SU-DHL-6 (cell line): ENCODE measurements around the gene SLC1A3.
"Not testable (repeated sequence)": the region's sequence is repeated elsewhere in the genome, so short reads cannot be mapped to it uniquely, and the experiment has no call there.

Source experiments
- H2AFZ ChIP-seq: fragments of 200-600 bp; sonication (generic); 2 replicates; pipeline ENCODE4 v1.6.1; 2014; ENCODE audit warnings: low read depth, mild to moderate bottlenecking, moderate library complexity, mixed read lengths, antibody characterized with exemption, low read length; ENCODE audit not compliant: severe bottlenecking
- H3F3A ChIP-seq: fragments of 200-600 bp; shearing (Covaris generic); 2 replicates; pipeline ENCODE4 v1.6.0; 2016; ENCODE audit warnings: antibody characterized with exemption, mild to moderate bottlenecking; ENCODE audit not compliant: insufficient read depth
- H3K27ac ChIP-seq: fragments of 200-600 bp; sonication (generic); 2 replicates; pipeline ENCODE4 v1.5.1; 2016; ENCODE audit warnings: low read depth, mild to moderate bottlenecking, low read length, moderate library complexity, mixed read lengths
- H3K27me3 ChIP-seq: fragments of 200-600 bp; sonication (generic), shearing (Covaris generic); 2 replicates; pipeline ENCODE4 v1.6.0; 2014; ENCODE audit warnings: mild to moderate bottlenecking, low read length
- H3K36me3 ChIP-seq: fragments of 200-600 bp; sonication (generic); 2 replicates; pipeline ENCODE4 v1.6.1; 2014; ENCODE audit warnings: mild to moderate bottlenecking, low read length, mixed read lengths
- H3K4me2 ChIP-seq: fragments of 300-600, 200-600 bp; shearing (Covaris generic), sonication (generic); 2 replicates; pipeline ENCODE4 v1.6.0; 2014; ENCODE audit warnings: low read length, low read depth, mild to moderate bottlenecking; ENCODE audit not compliant: poor library complexity, severe bottlenecking
- H3K4me3 ChIP-seq: fragments of 200-600 bp; sonication (generic); 2 replicates; pipeline ENCODE4 v1.5.1; 2014; ENCODE audit warnings: antibody characterized with exemption, low read length, mild to moderate bottlenecking, mixed read lengths; ENCODE audit not compliant: insufficient read depth, poor library complexity, severe bottlenecking
- H3K79me2 ChIP-seq: fragments of 200-600 bp; sonication (generic); 2 replicates; pipeline ENCODE4 v1.6.1; 2014; ENCODE audit warnings: mild to moderate bottlenecking, low read length, moderate library complexity; ENCODE audit not compliant: insufficient read depth
- H3K9ac ChIP-seq: fragments of 200-600 bp; sonication (generic); 2 replicates; pipeline ENCODE4 v1.7.0; 2014; ENCODE audit warnings: mild to moderate bottlenecking, low read length
- H3K9me2 ChIP-seq: fragments of 200-600 bp; sonication (generic); replicated peaks from 2 replicates; pipeline ENCODE4 v1.6.1; 2014; ENCODE audit warnings: low read length; ENCODE audit not compliant: insufficient read depth
- H3K9me3 ChIP-seq: fragments of 200-600 bp; sonication (generic); 2 replicates; pipeline ENCODE4 v1.6.1; 2014; ENCODE audit warnings: low read length, mixed read lengths; ENCODE audit not compliant: insufficient read depth
- H4K20me1 ChIP-seq: fragments of 200-600 bp; sonication (generic); 2 replicates; pipeline ENCODE4 v1.6.1; 2014; ENCODE audit warnings: low read depth, mild to moderate bottlenecking, antibody characterized with exemption, low read length, moderate library complexity, mixed read lengths
- CTCF ChIP-seq: fragments of 200-600 bp; sonication (generic); IDR thresholded peaks from one replicate; pipeline ENCODE4 v1.5.1; 2017; ENCODE audit warnings: antibody characterized with exemption, mild to moderate bottlenecking, low read length, moderate library complexity; ENCODE audit not compliant: insufficient read depth, poor library complexity, severe bottlenecking
- EZH2phosphoT487 ChIP-seq: fragments of 200-600 bp; sonication (generic), shearing (Covaris generic); conservative IDR thresholded peaks from 2 replicates; pipeline ENCODE4 v1.6.1; 2018; ENCODE audit warnings: mild to moderate bottlenecking, antibody characterized with exemption, low read length, moderate library complexity, mixed read lengths

The SLC1A3 gene

GRCh38 chr5:36573438-36573837 lies 33.0 kb upstream of the SLC1A3 start:
- no peak overlapping the region for H3K27ac ChIP-seq
- no peaks in the 10 kb centered on the region for H3F3A ChIP-seq
- H2AFZ ChIP-seq, result no peak overlapping the region
- no peaks in the 10 kb centered on the region for H4K20me1 ChIP-seq
- no peaks in the 10 kb centered on the region for H3K27me3 ChIP-seq
- H3K4me2 ChIP-seq, result no peak overlapping the region
- H3K36me3 ChIP-seq, result no peaks in the 10 kb centered on the region
- H3K9me3 ChIP-seq, result no peaks in the 10 kb centered on the region
- no peak overlapping the region for H3K4me3 ChIP-seq
- no peaks in the 10 kb centered on the region for H3K79me2 ChIP-seq
- no peak overlapping the region for H3K9ac ChIP-seq
- no peaks in the 10 kb centered on the region for H3K9me2 ChIP-seq
- TF ChIP-seq CTCF (no peak), EZH2phosphoT487 (no peak)

- no peak overlapping the region for H3K9ac ChIP-seq
- no peaks in the 10 kb centered on the region for H3K27me3 ChIP-seq
- H2AFZ ChIP-seq, result no peak overlapping the region
- no peak overlapping the region for H3K27ac ChIP-seq
- no peak overlapping the region for H3K4me2 ChIP-seq
- no peaks in the 10 kb centered on the region for H3K9me2 ChIP-seq
- H3K79me2 ChIP-seq, result no peaks in the 10 kb centered on the region
- H3K9me3 ChIP-seq, result no peaks in the 10 kb centered on the region
- H3K36me3 ChIP-seq, result no peaks in the 10 kb centered on the region
- H3K4me3 ChIP-seq, result no peak overlapping the region
- no peaks in the 10 kb centered on the region for H3F3A ChIP-seq
- TF ChIP-seq EZH2phosphoT487, result no peak
- no peak for TF ChIP-seq CTCF
- H4K20me1 ChIP-seq, result no peaks in the 10 kb centered on the region
These were observed 31.0 kb upstream of the SLC1A3 start for GRCh38 chr5:36575361-36575781.

DNA sequence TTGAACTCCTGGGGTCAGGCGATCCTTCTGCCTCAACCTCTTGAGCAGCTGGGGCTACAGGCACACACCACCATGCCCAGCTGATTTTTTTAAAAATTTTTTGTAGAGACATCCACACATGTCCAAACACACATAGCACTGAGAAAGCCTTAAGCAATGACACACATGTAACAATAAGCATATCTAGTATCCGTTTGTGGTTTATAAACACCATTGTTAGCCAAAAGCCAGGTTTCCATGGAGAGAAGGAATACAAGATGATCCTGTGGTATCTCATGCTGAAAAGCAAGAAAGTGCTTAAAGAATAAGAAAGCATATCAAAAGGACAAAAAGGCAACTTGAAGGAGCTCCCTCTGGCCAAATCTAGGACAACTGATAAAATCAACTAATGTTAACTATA lies 29.7 kb upstream of the SLC1A3 start:
- TF ChIP-seq EZH2phosphoT487 (no peak), CTCF (no peak)
- Histone ChIP-seq H3K9ac (no peak overlapping the region), H3K9me3 (no peaks in the 10 kb centered on the region), H3K27ac (no peak overlapping the region), H2AFZ (no peak overlapping the region), H3K4me3 (no peak overlapping the region), H3K9me2 (no peaks in the 10 kb centered on the region), H3K36me3 (no peaks in the 10 kb centered on the region), H3F3A (no peaks in the 10 kb centered on the region), H3K27me3 (no peaks in the 10 kb centered on the region; the same call in 1 of the 2 replicates), H4K20me1 (no peaks in the 10 kb centered on the region), H3K4me2 (no peak overlapping the region), H3K79me2 (no peaks in the 10 kb centered on the region)

DNA sequence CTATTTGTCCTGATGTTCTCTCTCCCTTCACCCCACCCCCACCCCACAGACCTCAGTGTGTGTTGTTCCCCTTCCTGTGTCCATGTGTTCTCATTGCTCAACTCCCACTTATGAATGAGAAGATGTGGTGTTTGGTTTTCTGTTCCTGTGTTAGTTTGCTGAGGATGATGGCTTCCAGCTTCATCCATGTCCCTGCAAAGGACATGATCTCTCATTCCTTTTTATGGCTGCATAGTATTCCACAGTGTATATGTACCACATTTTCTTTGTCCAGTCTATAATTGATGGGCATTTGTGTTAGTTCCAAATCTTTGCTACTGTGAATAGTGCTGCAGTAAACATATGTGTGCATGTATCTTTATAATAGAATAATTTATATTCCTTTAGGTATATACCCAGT lies 26.5 kb upstream of the SLC1A3 start:
- H3K79me2 ChIP-seq, H3K27ac ChIP-seq, H2AFZ ChIP-seq, H3K9me2 ChIP-seq, H3K36me3 ChIP-seq, H3K9ac ChIP-seq, H3K9me3 ChIP-seq, H3K4me2 ChIP-seq, H4K20me1 ChIP-seq, H3F3A ChIP-seq, H3K4me3 ChIP-seq, H3K27me3 ChIP-seq: not testable (repeated sequence)
